ENCODE measurements around the gene CCDC69. TPM values are rescaled to one million over a fixed set of nuclear protein-coding genes. Genes with fewer than 3 reads are reported as not detected.
A peak's percentile ranks its signal among the peaks of the same experiment; 100 is the strongest.

Gene CCDC69
- total RNA-seq, 1 experiment from 2014 or later: 5.1 TPM

- intact Hi-C loops (cut with micrococcal nuclease; ENCODE audit: unreplicated experiment): no loop called here
- H3K27ac Mint-ChIP-seq (ENCODE audit: unreplicated experiment): no peak overlapping the region
- POLR2A ChIA-PET: no interaction called here
- Histone ChIP-seq H3K9me3 (no peaks in the 10 kb centered on the region), H3K36me3 (ENCODE audit: control insufficient read depth, insufficient read depth, low read length) (no peaks in the 10 kb centered on the region), H3K27me3 (replicated peaks; ENCODE audit: control insufficient read depth, insufficient read depth, low read length) (no peaks in the 10 kb centered on the region), H3K4me1 (no peaks in the 10 kb centered on the region), H3K4me3 (ENCODE audit: low read depth, low read length) (no peak overlapping the region)
- DNase-seq: peak in 1 of 2 experiments; percentile 18
- no peaks in the 10 kb centered on the region for H3K4me1 Mint-ChIP-seq (ENCODE audit: low read depth, unreplicated experiment)
- no peak for TF ChIP-seq CTCF (IDR thresholded peaks at IDR 0.05; ENCODE audit: insufficient read depth in 1 of 2, low read depth in 1 of 2, low read length in 1 of 2, severe bottlenecking in 1 of 2, unreplicated experiment in 1 of 2)
- BruUV-seq (replicated peaks): no TSS peak
- CTCF ChIA-PET: no interaction called here
- no peaks in the 10 kb centered on the region for H3K9me3 Mint-ChIP-seq (ENCODE audit: unreplicated experiment)
- H3K4me3 Mint-ChIP-seq (ENCODE audit: unreplicated experiment): no peak overlapping the region
- H3K36me3 Mint-ChIP-seq (ENCODE audit: insufficient read depth, unreplicated experiment): no peaks in the 10 kb centered on the region
- H3K27me3 Mint-ChIP-seq (ENCODE audit: insufficient read depth, unreplicated experiment): no peaks in the 10 kb centered on the region
These were observed 49.9 kb downstream of the CCDC69 start for GRCh38 chr5:151173711-151174611.

GRCh38 chr5:151171529-151171928, 52.4 kb downstream of the CCDC69 start:
- no peak overlapping the region for H3K27ac Mint-ChIP-seq (ENCODE audit: unreplicated experiment)
- no peaks in the 10 kb centered on the region for H3K9me3 Mint-ChIP-seq (ENCODE audit: unreplicated experiment)
- CTCF ChIA-PET: interaction anchor here (0.7 to 0.8 kb wide), 2 partner anchors 30 to 131 kb away, joined by 3 to 4 read pairs; no protein-coding TSS in a partner anchor
- Histone ChIP-seq H3K4me1 (no peaks in the 10 kb centered on the region), H3K4me3 (ENCODE audit: low read depth, low read length) (no peak overlapping the region), H3K9me3 (no peaks in the 10 kb centered on the region), H3K27me3 (replicated peaks; ENCODE audit: control insufficient read depth, insufficient read depth, low read length) (no peaks in the 10 kb centered on the region), H3K36me3 (ENCODE audit: control insufficient read depth, insufficient read depth, low read length) (no peaks in the 10 kb centered on the region)
- POLR2A ChIA-PET: no interaction called here
- no peaks in the 10 kb centered on the region for H3K4me1 Mint-ChIP-seq (ENCODE audit: low read depth, unreplicated experiment)
- BruUV-seq (replicated peaks): no TSS peak
- no peaks in the 10 kb centered on the region for H3K27me3 Mint-ChIP-seq (ENCODE audit: insufficient read depth, unreplicated experiment)
- DNase-seq: no peak
- intact Hi-C loops (cut with micrococcal nuclease; ENCODE audit: unreplicated experiment): no loop called here
- no peaks in the 10 kb centered on the region for H3K36me3 Mint-ChIP-seq (ENCODE audit: insufficient read depth, unreplicated experiment)
- H3K4me3 Mint-ChIP-seq (ENCODE audit: unreplicated experiment): no peak overlapping the region
- no peak for TF ChIP-seq CTCF (IDR thresholded peaks at IDR 0.05; ENCODE audit: insufficient read depth in 1 of 2, low read depth in 1 of 2, low read length in 1 of 2, severe bottlenecking in 1 of 2, unreplicated experiment in 1 of 2)

GRCh38 chr5:151168602-151169344, 55.1 kb downstream of the CCDC69 start:
- Histone ChIP-seq H3K4me3 (ENCODE audit: low read depth, low read length) (no peak overlapping the region), H3K4me1 (no peaks in the 10 kb centered on the region), H3K36me3 (ENCODE audit: control insufficient read depth, insufficient read depth, low read length) (no peaks in the 10 kb centered on the region), H3K27me3 (replicated peaks; ENCODE audit: control insufficient read depth, insufficient read depth, low read length) (no peaks in the 10 kb centered on the region), H3K9me3 (no peaks in the 10 kb centered on the region)
- BruUV-seq (replicated peaks): no TSS peak
- Mint-ChIP-seq H3K4me3 (ENCODE audit: unreplicated experiment) (no peak overlapping the region), H3K27me3 (ENCODE audit: insufficient read depth, unreplicated experiment) (no peaks in the 10 kb centered on the region), H3K4me1 (ENCODE audit: low read depth, unreplicated experiment) (no peaks in the 10 kb centered on the region), H3K9me3 (ENCODE audit: unreplicated experiment) (no peaks in the 10 kb centered on the region), H3K27ac (ENCODE audit: unreplicated experiment) (no peak overlapping the region), H3K36me3 (ENCODE audit: insufficient read depth, unreplicated experiment) (no peaks in the 10 kb centered on the region)
- no peak for DNase-seq
- ChIA-PET POLR2A (no interaction called here), CTCF (interaction anchor here (3.7 kb wide), 1 partner anchor 43 kb away, joined by 24 read pairs; no protein-coding TSS in a partner anchor)
- TF ChIP-seq CTCF (IDR thresholded peaks at IDR 0.05; ENCODE audit: insufficient read depth in 1 of 2, low read depth in 1 of 2, low read length in 1 of 2, severe bottlenecking in 1 of 2, unreplicated experiment in 1 of 2): no peak
- intact Hi-C loops (cut with micrococcal nuclease; ENCODE audit: unreplicated experiment): loop anchor here (10.0 kb wide), 1 partner anchor 364 kb away; no protein-coding TSS in a partner anchor
